HCT116 (cell line): Measurements from ENCODE around the gene CNOT2. TPM values are rescaled to one million over a fixed set of nuclear protein-coding genes. Genes with fewer than 3 reads are reported as not detected.
"Not testable (repeated sequence)": the region's sequence is repeated elsewhere in the genome, so short reads cannot be mapped to it uniquely, and the experiment has no call there.

Experiments
- ATAC-seq: fragments of 200-7000 bp; cut with Tn5 transposase; 2 replicates; pipeline ENCODE4 v1.9.1; 2020; ENCODE audit warnings: mild to moderate bottlenecking, moderate library complexity
- BruUV-seq: library from RNA; stranded (reverse); fragments of 400-500 nt; replicated peaks from 2 replicates; lab custom pipeline; 2021; lab: Mats Ljungman, UMichigan
- CTCF ChIA-PET: fragments of 300-600 bp; sonication (Branson Sonifier 250); formaldehyde crosslinking; loops from one replicate; lab custom pipeline; 2021; ENCODE audit warnings: antibody characterized with exemption; lab: Charles Lee
- POLR2A ChIA-PET: fragments of 300-600, 350-600 bp; sonication (Branson Sonifier 250); formaldehyde crosslinking; loops from one replicate; lab custom pipeline; 2021; ENCODE audit warnings: antibody characterized with exemption; lab: Charles Lee
- RAD21 ChIA-PET, 2 experiments: fragments of 300-600 bp; sonication (Branson Sonifier 250); formaldehyde crosslinking; loops; one replicate each; lab custom pipeline; 2023; ENCODE audit warnings: low total read pairs in 2 of 2; ENCODE audit not compliant: uncharacterized antibody in 2 of 2, unreplicated experiment in 2 of 2, low non-redundant PET in 1 of 2; lab: Charles Lee
- DNase-seq: peaks from one replicate; pipeline ENCODE4 v3.0.0-alpha.2; 2010; ENCODE audit warnings: low read depth, low spot score
- H2AFZ ChIP-seq: fragments of 200-600 bp; shearing (Covaris generic), sonication (generic); 2 replicates; pipeline ENCODE4 v1.6.1; 2017; ENCODE audit warnings: low read depth, mixed run types, mixed read lengths, antibody characterized with exemption, low read length; ENCODE audit not compliant: poor library complexity, severe bottlenecking
- H3K27ac ChIP-seq: 2 replicates; pipeline ENCODE4 v1.5.1; 2012; ENCODE audit warnings: low read depth, low read length
- H3K27me3 ChIP-seq: fragments of 200-600 bp; sonication (generic); 2 replicates; pipeline ENCODE4 v1.6.1; 2016; ENCODE audit warnings: mixed run types, low read length, mixed read lengths; ENCODE audit not compliant: insufficient read depth
- H3K36me3 ChIP-seq, 2 experiments: fragments of 200-500 bp in 1 of 2; fragments of 200-600 bp in 1 of 2; sonication (Bioruptor generic) in 1 of 2; sonication (generic) in 1 of 2; 2 replicates each; pipeline versions ENCODE4 v1.5.1 to v1.6.1; 2014 to 2016; ENCODE audit warnings: low read length in 2 of 2, inconsistent platforms in 1 of 2, mixed read lengths in 1 of 2, mixed run types in 1 of 2; ENCODE audit not compliant: insufficient read depth in 2 of 2, control insufficient read depth in 1 of 2
- H3K4me1 ChIP-seq, 2 experiments: fragments of 200-600 bp in 1 of 2; sonication (generic) in 1 of 2; 2 replicates each; pipeline versions ENCODE4 v1.5.1 to v1.6.1; 2012 to 2017; ENCODE audit warnings: low read length in 2 of 2, inconsistent platforms in 1 of 2, mild to moderate bottlenecking in 1 of 2, mixed read lengths in 1 of 2, mixed run types in 1 of 2, moderate library complexity in 1 of 2; ENCODE audit not compliant: insufficient read depth in 2 of 2, control insufficient read depth in 1 of 2
- H3K4me2 ChIP-seq: fragments of 200-600 bp; sonication (generic); 2 replicates; pipeline ENCODE4 v1.6.1; 2017; ENCODE audit warnings: mixed run types, low read length, mixed read lengths
- H3K4me3 ChIP-seq, 2 experiments: fragments of 200-600 bp in 1 of 2; sonication (generic) in 1 of 2; replicated peaks in 1 of 2; 2 replicates each; pipeline ENCODE4 v1.5.1; 2011 to 2016; ENCODE audit warnings: low read length in 2 of 2, control low read depth in 1 of 2, low read depth in 1 of 2, mild to moderate bottlenecking in 1 of 2, mixed read lengths in 1 of 2, mixed run types in 1 of 2
- H3K79me2 ChIP-seq: fragments of 200-600 bp; sonication (generic); 2 replicates; pipeline ENCODE4 v1.6.1; 2017; ENCODE audit warnings: mild to moderate bottlenecking, mixed run types, low read length, moderate library complexity, mixed read lengths; ENCODE audit not compliant: insufficient read depth
- H3K9ac ChIP-seq: fragments of 200-600 bp; sonication (generic); 2 replicates; pipeline ENCODE4 v1.6.1; 2016; ENCODE audit warnings: low read length, mixed read lengths
- H3K9me2 ChIP-seq: fragments of 200-600 bp; sonication (generic), shearing (Covaris generic); 2 replicates; pipeline ENCODE4 v1.6.1; 2017; ENCODE audit warnings: mixed run types, mild to moderate bottlenecking, moderate library complexity; ENCODE audit not compliant: insufficient read depth
- H3K9me3 ChIP-seq, 2 experiments: fragments of 200-500 bp in 1 of 2; fragments of 200-600 bp in 1 of 2; sonication (Bioruptor generic) in 1 of 2; sonication (generic) in 1 of 2; 2 replicates each; pipeline ENCODE4 v1.6.1; 2014 to 2017; ENCODE audit warnings: low read length in 2 of 2, mixed read lengths in 2 of 2, inconsistent platforms in 1 of 2, low read depth in 1 of 2, mild to moderate bottlenecking in 1 of 2, mixed run types in 1 of 2, moderate library complexity in 1 of 2; ENCODE audit not compliant: control insufficient read depth in 1 of 2, insufficient read depth in 1 of 2
- H4K20me1 ChIP-seq: fragments of 200-600 bp; sonication (generic), shearing (Covaris generic); 2 replicates; pipeline ENCODE4 v1.6.1; 2017; ENCODE audit warnings: mixed run types, mild to moderate bottlenecking, moderate library complexity; ENCODE audit not compliant: insufficient read depth
- ZNF274 ChIP-seq: fragments of 200-500 bp; sonication (Bioruptor generic); IDR thresholded peaks from 2 replicates; pipeline ENCODE4 v1.6.1; 2014; ENCODE audit warnings: mild to moderate bottlenecking, low read depth, low read length, inconsistent platforms
- intact Hi-C: fragments of 100-400 bp; cut with micrococcal nuclease; formaldehyde crosslinking; loops from 2 replicates; pipeline ENCODE4 v1.10.0; 2022
- total RNA-seq: library from RNA; stranded (reverse); gene quantifications from one replicate; pipeline ENCODE4 v1.2.1, GENCODE V29; 2021; ENCODE audit not compliant: unreplicated experiment

CNOT2 gene
- total RNA-seq, 1 experiment from 2014 or later = 58.7 TPM

DNA sequence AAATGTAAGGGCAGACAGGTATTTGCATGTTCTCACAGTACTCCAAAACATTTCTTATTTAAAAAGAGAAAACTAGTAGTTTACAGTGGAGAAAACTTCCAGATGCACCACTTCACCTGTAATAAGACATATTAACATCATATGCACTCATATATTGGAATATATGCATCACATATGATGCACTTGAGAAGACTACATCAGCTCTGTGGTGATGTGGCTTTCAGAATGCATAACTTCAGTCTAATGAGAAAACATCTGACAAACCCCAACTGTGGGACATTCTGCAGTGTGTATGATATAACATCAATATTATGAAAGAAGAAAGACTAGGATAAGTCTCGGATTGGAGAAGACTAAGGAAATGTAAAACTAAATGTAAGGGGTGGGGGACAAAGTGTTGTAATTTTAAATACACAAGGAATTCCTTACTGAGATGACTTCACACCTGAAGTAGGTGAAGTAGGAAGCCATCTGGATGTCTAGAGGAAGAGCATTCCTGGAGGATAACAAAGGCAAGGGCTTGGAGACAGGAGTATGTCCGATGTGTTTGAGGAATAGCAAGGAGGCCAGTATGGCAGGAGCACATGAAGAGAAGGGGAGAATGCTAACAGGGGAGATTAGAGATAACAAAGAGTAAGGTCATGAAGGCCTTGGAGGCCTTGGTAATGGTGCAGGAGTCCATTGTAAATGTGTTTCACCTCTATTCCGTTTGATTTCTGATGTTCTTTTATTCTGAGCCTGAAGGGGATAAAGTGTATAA is 49.0 kb downstream of the CNOT2 start:
- no peak for ATAC-seq

DNA sequence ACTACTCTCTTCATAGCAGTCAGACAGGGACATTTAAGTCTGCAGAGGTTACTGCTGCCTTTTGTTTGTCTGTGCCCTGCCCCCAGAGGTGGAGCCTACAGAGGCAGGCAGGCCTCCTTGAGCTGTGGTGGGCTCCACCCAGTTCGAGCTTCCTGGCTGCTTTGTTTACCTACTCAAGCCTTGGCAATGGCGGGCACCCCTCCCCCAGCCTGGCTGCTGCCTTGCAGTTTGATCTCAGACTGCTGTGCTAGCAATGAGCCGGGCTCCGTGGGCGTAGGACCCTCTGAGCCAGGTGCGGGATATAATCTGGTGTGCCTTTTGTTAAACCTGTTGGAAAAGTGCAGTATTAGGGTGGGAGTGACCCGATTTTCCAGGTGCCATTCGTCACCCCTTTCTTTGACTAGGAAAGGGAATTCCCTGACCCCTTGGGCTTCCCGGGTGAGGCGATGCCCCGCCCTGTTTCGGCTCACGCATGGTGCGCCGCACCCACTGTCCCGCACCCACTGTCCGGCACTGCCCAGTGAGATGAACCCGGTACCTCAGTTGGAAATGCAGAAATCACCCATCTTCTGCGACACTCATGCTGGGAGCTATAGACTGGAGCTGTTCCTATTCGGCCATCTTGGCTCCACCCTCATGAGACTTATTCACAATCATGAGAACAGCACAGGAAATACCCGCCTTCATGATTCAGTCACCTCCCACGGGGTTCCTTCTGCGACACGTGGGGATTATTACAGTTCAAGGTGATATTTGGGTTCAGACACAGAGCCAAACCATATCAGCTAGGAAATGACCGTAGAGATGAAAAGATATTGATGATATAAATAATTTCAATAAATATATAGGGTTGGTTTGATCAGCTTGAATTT is 61.7 kb downstream of the CNOT2 start:
- intact Hi-C loops, H3K9me3 ChIP-seq, H3K4me2 ChIP-seq, CTCF ChIA-PET, ATAC-seq, H3K4me3 ChIP-seq, H3K9ac ChIP-seq, H3K9me2 ChIP-seq, H3K36me3 ChIP-seq, DNase-seq, H3K4me1 ChIP-seq, H2AFZ ChIP-seq, H3K27ac ChIP-seq, H3K27me3 ChIP-seq, H4K20me1 ChIP-seq, BruUV-seq, RAD21 ChIA-PET, POLR2A ChIA-PET: not testable (repeated sequence)
- peaks cover 47% of the 10 kb centered on the region for H3K79me2 ChIP-seq

More for the DNA sequence above, 49.0 kb downstream of the CNOT2 start:
- CTCF ChIA-PET = no interaction called here
- H3K27ac ChIP-seq = no peak overlapping the region
- POLR2A ChIA-PET = no interaction called here
- no peak overlapping the region for H3K4me3 ChIP-seq
- H3K4me2 ChIP-seq = no peak overlapping the region
- peaks cover 9% of the 10 kb centered on the region; the same call in 1 of the 2 replicates for H4K20me1 ChIP-seq
- TF ChIP-seq ZNF274 = no peak
- peaks cover 85% of the 10 kb centered on the region for H3K79me2 ChIP-seq
- H3K4me1 ChIP-seq = no peaks in the 10 kb centered on the region
- H3K9me2 ChIP-seq = no peaks in the 10 kb centered on the region
- H3K27me3 ChIP-seq = no peaks in the 10 kb centered on the region
- H3K36me3 ChIP-seq = no peaks in the 10 kb centered on the region; a peak in 1 of 4 replicates
- H3K9ac ChIP-seq = no peak overlapping the region
- BruUV-seq = no TSS peak
- no peak for DNase-seq
- H2AFZ ChIP-seq = no peak overlapping the region
- intact Hi-C loops = no loop called here
- no peaks in the 10 kb centered on the region for H3K9me3 ChIP-seq
- RAD21 ChIA-PET = no interaction called here
